ENCODE measurements around the gene HCFC1.
A peak's percentile ranks its signal among the peaks of the same experiment; 100 is the strongest.

Gene HCFC1

DNA sequence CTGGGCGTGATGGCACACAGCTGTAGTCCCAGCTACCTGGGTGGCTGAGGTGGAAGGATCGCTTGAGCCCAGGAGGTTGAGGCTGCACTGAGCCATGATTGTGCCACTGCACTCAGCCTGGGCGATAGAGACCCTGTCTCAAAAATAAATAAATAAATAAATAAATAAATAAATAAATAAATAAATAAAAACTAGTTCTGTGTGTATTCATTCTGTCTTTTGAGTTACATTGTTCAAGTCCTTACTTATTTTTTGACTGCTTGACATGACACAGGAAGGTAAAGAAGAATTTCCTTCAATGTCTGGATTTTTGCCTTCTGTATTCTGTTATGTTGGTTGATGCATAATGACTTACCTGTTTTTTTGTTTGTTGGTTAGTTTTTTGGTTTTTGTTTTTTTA is 34.6 kb downstream of the HCFC1 start:
- no peak for DNase-seq

DNA sequence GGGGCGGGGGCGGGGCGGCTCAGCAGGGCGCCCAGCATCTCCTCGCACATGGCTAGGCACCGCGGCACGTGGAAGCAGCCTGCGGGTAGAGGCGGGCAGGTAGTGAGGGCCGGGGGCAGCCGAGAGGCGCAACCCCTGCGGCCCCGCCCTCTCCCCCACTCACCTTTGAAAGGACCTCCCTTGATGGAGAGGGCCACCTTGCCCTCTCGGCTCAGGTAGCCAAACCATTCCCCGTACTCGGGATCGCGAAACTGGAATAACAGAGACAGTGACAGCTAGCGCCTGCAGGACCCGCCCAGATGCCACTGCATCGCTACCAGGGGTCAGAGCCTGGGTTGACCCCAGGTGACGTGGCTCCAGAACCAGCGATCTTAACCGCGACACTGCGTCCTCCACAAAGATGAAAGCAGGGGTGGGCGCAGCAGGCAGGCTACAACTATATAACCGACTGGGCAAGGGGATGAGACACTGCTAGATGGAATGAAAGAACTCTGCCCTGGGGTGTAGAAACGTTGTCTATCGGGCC is 36.2 kb downstream of the HCFC1 start:
- no peak for DNase-seq

DNA sequence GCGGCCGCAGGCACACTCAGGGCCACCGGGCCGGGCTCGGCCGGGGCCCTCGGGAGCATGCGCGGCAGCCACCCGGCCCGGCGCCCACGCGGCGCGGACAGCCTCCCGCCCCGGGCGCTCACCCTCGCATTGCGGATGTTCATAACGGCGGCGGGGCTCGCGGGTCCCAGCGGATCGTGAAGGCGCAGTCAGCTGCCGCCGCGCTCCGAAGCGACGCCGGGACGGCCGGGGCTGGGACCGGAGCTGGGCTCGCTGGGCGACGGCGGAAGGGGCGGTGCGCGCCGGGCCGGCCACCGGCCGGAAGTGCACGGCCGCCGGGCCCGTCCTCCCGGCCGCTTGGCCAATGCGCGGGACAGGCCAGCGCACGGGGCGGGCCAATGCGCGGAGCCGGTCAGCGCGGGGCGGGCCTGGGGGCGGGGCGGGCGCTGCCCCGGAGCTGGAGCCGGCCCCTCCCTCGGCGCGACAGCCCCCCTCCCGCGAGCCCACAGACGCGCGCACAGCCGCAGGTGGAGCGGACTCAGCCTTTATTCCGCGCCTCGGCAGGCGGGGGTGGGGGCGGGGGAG is 36.8 kb downstream of the HCFC1 start, which contains the start of gene NAA10:
Gene NAA10 (minus strand): TSS at position 276 of the 564 bp plus-strand sequence. CDS start 133 bp downstream, at position 143.
- DNase-seq: peak; percentile 70

DNA sequence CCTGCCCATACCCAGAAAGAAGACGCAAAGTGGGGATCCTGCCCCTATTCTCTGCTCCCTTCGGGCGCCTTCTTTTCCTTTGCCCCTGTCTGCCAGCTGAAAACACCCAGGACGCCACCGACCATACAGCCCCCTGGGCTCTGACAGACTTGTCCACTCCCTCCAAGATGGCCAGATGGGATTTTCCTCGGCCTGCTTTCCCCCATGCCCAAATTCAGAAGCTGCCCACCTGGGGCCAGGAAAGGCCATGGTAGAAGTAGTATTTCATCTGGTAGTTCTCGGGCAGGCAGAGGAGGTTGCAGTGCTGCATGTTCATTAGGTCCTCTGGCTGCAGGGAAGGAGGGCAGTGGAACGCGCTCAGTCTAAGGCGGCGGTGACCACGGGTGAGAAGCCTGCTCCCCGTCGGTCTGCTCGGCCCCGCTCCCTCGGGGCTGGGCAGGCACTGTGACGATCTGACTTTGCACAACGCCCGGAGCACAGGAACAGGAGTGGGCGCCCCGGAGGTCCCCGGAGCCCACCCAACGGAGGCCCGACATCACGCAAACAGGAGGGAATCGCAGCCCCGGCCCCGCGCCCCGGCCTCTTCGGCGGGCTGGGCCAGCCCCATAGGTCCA is 37.4 kb downstream of the HCFC1 start:
- no peak for DNase-seq

DNA sequence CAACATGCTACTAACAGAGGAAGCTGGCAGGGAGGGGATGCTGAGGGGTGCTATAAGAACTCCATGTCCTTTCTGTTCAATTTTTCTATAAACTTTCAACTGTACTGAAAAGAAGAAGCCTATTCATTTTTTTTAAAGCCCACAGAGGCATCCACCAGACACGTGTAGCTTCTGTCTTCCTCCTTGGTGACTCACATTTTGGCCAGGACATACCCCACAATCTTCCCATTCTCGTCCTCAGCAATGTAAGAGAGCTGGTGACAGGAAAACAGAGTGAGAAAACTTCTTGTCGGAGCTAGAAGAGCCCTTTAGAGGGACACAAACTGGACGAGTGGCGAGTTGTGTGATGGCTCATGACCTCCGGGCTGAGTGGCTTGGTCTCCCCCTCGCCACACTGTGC is 37.9 kb downstream of the HCFC1 start:
- DNase-seq: no peak

DNA sequence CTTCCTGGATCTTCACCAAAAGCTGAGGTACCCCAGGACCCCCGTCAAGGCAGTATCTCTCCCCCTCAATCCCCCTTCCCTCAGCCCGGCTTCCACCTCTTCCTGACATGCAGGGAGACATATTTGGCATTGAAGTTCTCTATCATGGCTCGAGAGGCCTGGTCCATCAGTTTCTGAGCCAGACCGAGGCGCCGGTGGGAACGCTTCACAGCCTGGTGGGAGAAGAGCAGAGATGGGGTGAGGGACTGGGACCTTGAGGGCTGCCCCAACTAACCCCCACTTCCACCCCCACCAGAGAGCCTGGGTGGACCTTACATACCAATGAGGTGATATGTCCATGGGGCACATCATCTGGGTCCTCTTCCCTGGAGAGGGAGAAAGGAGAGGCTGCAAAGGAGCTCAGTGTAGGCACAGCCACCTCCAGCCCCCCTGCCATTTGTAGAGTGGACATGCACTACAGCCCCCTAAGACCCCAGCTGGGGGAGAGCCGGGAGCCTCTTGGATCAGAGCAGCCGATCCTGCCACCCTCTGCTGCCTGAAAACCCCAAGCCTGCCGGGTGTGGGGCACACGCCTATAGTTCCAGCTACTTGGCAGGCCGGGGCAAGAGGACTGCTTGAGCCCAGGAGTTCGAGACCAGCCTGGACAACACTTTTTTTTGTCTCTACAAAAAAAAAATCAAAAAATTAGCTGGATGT is 39.2 kb downstream of the HCFC1 start:
- no peak for DNase-seq

DNA sequence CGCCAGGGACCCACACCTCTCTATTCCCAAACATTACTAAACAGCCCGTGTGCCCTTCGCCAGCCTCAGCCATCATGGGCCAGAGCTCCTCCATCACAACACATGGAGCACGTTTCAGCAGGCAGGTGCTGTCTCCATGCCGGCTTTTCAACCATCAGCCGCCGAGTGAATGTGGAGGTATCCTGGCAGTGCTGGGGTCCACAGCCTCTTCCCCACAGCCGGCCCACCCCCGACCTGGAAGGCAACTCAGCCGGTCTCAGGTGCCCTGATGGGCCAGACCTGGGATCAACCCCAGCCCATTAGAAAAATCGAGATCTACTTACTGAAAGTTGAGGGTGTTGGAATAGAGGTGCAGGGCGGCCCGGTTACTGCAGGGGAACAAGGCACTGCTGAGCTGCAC is 39.9 kb downstream of the HCFC1 start:
- no peak for DNase-seq

DNA sequence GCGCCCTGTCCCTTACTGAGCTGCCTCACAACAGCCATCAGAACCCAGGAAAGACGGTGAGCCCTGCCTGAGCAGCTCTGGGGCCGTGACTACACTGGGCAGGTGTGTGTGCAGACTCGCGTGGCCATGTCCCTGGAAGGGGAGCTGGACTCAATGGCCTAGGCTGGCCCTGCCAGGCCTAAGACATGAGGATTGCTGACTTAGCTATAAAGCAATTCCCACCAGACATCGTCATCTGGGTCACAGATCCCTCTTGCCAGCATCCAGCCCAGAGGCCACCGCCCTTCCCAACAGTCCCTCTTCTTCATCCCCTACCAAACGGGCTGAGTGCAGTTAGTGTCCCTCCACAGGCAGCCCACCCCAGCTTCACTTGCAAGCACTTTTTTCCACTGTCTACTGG is 40.5 kb downstream of the HCFC1 start:
- no peak for DNase-seq

DNA sequence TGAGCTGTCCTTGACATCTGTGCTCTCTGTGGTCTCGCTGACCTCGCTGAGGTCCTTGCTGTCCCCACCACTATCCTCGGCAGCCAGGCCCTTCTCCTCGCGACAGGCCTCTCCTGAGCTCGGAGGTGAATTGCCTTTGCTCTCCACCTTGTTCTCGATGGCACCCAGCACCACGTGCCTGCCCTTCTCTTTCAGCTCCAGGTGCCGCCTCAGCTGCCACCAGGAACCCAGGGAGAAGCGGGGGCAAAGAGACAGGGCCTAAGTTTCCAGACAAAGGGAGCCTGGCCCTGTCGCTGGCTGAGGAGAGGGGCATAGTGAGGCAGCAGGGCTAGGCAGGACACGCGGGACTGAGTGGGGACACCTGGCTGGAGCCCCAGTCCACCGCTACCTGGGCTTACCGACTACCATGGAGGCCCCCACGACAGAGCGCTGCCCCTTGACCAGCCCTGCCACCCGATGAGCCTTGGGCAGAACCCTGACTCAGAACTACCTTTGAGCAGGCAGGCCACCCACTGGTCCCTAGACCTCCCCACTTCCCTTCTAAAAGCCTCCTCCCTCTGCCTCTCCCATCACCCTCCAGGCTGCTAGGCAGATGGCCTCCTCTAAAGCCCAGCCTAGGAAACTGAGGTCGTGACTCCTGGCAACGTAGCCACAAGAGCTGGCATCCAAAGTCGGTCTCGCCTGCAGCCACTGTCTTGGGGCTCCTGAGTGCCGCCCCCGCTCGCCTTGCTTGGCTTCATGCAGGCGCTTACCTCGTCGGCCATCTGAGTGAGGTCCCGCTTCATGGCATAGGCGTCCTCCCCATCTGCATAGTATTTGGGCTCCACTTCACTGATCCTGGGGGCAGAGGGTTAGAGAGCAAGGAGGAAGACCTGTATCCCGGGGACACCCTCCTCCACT is 41.4 kb downstream of the HCFC1 start:
- DNase-seq: no peak

DNA sequence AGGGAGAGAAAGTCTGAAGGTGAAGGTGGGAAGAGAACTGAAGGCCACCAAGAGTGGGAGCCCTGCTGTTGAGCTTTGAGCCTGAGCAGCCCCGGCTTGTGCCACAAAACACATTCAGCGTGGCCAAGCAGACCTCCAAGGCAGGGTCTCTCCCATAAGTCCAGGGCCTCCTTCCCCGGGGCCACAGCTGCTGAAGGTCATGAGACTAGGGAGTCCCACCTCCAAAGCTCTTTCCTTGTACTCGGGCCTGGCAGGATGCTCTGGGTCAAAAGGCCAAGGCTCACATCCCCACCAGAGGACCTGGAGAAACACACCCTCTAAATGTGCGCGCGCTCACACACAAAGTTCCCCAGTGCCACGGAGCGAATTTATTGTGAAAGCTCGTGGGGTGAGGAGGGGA is 42.0 kb downstream of the HCFC1 start:
- DNase-seq: no peak

DNA sequence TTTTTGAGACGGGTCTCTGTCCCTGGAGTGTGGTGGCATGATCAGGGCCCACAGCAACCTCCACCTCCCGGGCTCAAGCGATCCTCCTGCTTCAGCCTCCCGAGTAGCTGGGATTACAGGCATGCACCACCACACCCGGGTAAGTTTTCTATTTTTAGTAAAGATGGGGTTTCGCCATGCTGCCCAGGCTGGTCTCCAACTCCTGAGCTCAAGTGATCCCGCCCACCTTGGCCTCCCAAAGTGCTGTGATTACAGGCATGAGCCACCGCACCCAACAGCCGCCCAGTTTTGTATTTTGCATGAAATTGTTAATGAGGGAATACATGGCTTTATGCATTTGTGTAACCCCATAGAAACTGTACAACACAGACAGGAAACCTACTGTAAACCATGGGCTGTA is 42.8 kb downstream of the HCFC1 start:
- DNase-seq: no peak

DNA sequence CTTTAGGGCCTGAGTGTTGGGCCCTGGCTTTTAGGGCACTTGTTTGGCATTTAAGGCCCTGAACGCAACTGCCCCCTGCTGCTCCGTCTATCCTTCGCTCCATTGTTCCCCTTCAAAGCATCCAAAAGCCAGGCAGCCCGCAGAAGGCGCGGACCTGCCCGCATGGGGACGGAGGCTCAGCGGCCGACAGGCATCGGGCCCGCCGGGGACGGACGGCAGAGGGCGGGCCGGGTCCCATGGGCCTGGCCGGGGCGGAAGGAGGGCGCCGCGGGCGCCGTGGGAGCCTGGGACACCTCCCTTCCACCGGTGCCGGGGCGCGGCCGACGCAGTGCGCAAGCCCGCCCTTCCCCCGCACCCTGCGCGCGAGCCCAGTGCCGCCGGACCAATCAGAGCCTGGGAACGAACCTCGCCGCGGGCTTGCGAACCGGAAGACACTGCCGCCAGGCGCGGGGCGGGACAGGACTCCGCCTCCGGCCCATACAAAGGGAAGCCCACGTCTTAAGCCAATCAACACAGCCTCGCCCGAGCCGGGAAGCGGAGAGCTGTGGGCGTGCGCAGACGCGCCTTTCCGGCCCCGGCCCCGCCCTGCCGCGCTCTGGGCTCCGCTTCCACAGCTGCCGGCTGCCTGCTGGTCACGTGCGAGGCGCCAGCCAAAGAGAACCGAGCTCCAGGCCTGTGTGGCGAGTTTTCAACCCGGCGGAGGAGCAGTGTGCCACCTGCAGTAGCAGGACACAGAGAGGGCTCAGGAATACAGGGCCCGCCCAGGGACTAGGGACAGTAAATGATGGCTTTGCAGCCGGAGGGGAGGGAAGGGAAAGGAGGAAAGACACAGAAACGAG is 43.5 kb downstream of the HCFC1 start:
- DNase-seq: peak; percentile 85

DNA sequence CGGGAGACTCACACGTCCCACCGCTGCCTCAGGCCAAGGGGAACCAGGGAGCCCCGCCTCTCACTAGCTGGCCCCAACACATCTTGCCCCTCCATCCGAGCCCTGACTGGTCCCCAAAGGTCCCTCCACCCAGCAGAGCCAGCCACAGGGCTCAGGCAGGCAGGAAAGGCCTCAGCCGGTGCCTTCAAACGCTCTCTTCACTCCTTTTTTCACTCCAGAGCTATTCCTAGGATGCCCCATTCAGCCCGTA is 44.0 kb downstream of the HCFC1 start:
- DNase-seq: no peak

DNA sequence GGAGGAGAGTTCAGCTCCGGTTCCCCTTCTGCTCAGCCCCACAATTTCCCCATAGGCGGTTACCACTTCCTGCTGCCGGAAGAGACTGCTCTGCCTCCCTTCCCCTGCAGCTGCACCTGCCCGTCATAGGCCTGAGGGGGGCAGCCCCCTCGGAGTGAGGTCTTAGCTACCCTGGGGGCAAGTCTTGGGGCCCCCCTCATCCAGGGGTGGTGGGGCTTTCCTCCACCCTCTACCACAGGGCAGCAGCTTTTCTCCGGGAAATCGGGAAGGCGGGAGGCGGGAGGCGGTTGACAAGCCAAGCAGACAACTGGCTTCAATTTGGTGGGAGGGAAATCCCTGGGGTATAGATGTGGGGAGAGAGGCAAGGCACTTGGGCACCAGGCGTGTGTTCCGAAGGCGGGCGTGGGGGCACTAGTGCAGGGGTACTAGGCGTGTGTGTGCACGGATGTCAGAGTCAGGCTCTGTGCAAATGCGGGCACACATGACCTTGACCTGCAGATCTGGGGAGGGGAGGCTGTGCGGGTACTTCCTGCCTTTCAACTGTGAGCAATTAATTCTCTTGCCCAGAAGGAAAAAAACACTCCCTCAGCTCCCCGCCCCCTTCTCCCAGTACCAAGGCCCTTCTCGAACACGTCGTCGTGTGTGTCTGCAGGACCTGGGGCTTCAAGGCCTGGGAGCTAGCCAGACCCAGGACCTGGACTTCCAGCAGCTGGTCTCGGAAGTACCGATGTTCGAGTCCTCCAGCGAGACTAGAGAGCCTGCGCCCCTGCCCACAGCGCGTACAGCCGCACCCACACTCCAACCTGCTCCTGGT is 44.6 kb downstream of the HCFC1 start:
- DNase-seq: peak; percentile 61

DNA sequence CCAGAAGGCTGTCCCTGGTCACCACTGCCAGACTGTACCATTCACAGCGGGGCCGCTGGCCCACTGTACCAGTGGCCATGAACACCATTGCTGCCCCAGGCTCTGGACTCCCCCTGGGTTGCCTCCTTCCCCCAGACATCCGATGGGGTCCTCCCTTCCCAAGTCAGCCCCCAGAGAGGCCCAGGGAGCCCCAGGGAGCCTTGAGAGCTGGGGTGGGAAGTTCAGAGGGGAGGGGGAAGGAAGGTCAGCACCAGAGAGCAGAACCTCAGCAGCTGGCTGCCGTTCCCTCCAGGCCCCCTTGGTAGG is 45.1 kb downstream of the HCFC1 start:
- no peak for DNase-seq

DNA sequence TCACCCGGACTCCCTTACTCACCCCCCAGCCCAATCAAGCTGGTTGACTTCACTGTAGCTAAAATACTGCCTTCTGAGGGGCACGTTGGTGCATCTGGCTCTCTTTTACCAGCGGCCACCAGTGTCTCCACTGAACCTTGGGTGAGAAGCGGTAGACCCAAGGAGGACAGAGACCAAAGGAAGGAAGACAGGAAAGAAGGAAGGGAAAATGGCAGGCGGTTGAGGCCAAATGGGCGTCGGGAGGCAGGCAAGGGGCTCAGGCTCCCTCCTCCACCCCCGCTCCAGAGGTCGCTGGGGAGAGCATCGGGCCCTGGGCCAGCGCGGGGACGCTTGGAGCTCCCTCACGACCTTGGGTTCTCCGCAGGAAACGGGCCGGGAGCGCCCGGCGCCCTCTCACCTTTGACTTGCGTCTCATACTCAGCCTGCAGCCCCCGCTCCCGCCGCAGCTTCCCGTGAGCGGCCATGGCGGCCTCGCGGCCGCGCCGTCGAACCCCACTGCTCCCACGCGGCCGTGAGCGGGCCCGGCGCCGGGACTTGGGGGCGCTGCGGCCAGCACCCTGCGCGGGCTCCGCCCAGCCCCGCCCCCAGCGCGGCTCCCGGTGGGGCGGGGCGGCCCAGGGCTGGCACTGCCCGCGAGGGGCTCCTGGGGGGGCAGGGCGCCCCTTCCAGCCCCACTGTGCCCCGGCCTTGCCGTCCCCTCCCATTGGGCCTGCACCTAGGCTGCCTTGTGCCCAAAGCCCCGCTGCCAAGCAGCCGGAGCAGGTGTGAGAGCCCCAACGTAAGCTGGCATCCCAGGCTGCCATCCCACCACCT is 45.7 kb downstream of the HCFC1 start, which contains the start of gene ARHGAP4:
Gene ARHGAP4 (minus strand): TSS at position 526 of the 813 bp plus-strand sequence. CDS start 62 bp downstream, at position 464.
- DNase-seq: peak; percentile 49

DNA sequence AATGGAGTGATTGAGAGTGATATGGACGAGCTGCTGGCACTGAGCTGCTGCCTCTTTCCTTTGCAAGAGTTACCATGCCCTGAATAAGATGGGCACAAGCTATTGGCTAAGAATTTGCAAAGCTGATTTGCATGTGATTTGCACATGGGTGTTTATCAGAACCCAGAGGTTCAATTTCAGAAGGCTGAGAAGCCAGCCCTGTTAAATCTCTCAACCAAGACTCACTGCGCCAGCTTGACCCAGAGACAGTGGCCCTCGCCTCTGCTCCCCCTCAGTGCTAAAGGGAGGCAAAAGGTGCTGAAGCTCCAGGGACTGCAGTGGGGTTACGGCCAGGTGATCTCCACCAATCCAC is 46.3 kb downstream of the HCFC1 start:
- DNase-seq: no peak

DNA sequence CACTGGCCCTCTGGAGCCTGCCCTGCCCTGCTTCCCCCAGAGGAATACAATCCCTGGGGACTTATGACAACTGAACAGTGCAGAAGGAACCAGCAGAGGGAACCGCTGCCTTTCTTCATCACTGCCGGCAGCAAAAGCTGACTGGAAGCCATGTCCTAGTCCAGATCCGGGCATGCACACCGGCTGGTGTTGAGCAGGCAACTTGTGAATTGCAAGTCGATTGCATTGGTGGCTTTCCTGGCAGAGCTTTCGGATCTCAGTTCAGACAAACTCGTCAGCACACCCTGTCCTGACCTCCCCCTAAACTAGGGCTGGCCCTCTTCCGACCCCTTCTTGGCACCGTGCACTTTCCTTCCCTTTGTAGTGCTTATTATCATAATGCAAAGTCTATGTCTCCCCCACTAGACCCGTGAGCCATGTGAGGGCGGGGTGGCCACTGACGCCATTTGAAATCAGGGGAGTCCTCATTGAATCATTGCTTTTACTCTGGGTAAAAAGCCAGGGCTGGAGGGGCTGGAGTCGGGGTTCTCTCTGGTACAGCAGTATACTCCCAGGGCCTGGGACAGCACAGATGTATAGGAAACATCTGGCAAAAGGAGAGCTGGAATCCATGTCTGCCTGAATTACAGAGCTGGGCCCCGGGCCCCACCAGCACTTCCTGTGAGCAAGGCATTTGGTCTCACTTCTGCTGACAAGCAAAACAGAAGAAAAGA is 47.3 kb downstream of the HCFC1 start:
- DNase-seq: no peak

DNA sequence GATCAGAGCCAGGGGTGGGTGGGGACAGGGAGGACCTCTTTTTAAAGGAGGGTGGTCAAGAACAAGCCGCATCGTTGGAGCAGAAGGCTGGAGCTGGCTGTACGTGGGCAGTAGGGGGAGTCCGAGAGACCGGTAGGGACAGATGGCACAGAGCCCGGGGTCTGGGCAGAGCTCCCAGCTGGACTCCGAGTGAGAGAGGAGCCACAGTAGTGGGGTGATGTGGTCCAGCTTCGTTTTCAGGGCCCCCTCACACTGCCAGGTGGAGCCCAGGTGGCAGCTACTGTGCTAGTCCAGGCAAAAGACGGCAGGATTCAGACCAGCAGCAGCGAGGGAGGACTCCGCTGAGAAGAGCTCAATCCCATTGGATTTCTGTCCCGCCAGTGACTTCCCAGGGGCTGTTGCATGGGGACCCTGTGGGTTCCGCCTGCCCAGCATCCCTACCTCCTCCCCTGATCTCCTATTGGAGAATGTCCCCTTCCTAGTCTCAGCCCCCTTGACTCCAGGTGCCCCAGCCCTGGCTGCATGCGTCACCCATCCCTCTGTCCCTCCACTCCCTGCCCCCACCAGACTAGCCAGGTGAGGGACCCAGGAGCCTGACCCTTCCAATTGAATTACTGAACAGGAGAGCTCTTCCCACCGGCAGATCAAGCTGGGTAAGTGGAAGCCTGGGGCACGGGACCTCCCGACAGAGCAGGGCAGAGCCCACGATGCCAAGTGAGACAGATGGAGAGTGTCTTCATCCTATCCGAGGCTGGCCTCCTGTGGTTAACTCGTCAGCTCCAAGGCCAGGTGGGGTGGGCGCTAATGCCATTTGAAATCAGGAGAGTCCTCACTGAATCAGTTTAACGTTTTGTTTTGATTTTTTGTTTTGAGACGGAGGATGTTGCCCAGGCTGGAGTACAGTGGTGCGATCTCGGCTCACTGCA is 48.4 kb downstream of the HCFC1 start:
- DNase-seq: no peak
